Kidney capillary endothelial cell (primary cell): ENCODE results near the gene ZNF429.
"Not testable (repeated sequence)": the region's sequence is repeated elsewhere in the genome, so short reads cannot be mapped to it uniquely, and the experiment has no call there.

ENCODE experiments used
- DNase-seq: peaks from one replicate; pipeline ENCODE4 v3.0.0-alpha.2; 2018; ENCODE audit warnings: low spot score

ZNF429 gene

GRCh38 chr19:21593008-21593481, 87.6 kb downstream of the ZNF429 start:
- DNase-seq: no peak

GRCh38 chr19:21593502-21593901, 88.1 kb downstream of the ZNF429 start:
- DNase-seq: no peak

- no peak for DNase-seq
Observed at GRCh38 chr19:21593934-21594820, 88.8 kb downstream of the ZNF429 start.

GRCh38 chr19:21595185-21595584, 89.8 kb downstream of the ZNF429 start:
- DNase-seq: no peak

GRCh38 chr19:21602082-21602658, 96.8 kb downstream of the ZNF429 start:
- no peak for DNase-seq

- not testable (repeated sequence) for DNase-seq
Observed at GRCh38 chr19:21602659-21603430, 97.4 kb downstream of the ZNF429 start.

- DNase-seq: no peak
Observed at GRCh38 chr19:21603431-21604231, 98.2 kb downstream of the ZNF429 start.

GRCh38 chr19:21604351-21604926, 99.0 kb downstream of the ZNF429 start:
- DNase-seq: no peak
